Measurements from ENCODE around the gene FSTL3. TPM values are rescaled to one million over a fixed set of nuclear protein-coding genes. Genes with fewer than 3 reads are reported as not detected.

The FSTL3 gene
- total RNA-seq, 2 donors from 2014 or later = 9.8 to 14.1 TPM

- no peak for DNase-seq
- no peak overlapping the region for H3K27ac Mint-ChIP-seq
- no peak overlapping the region for H3K4me3 Mint-ChIP-seq
- 79 to 90% methylated on average over 2 to 13 of the region's 14 CpGs for WGBS, 2 experiments (ENCODE audit: insufficient coverage in 1 of 2, insufficient read length in 1 of 2)
- H3K9me3 Mint-ChIP-seq = peaks cover 11% of the 10 kb centered on the region
- H3K27me3 Mint-ChIP-seq (ENCODE audit: insufficient read depth) = peaks cover 11% of the 10 kb centered on the region
- Histone ChIP-seq H3K9me3 (ENCODE audit: control insufficient read depth, low read length) (no peaks in the 10 kb centered on the region), H3K9ac (ENCODE audit: extremely low read depth, low read length, poor library complexity, severe bottlenecking) (no peak overlapping the region), H3K36me3 (ENCODE audit: control insufficient read depth, insufficient read depth, low read length) (no peaks in the 10 kb centered on the region), H3K27ac (ENCODE audit: low read depth, low read length) (no peak overlapping the region), H3K27me3 (ENCODE audit: control insufficient read depth, insufficient read depth, low read length, poor library complexity, severe bottlenecking) (no peaks in the 10 kb centered on the region), H3K4me1 (ENCODE audit: control insufficient read depth, insufficient read depth, low read length) (no peaks in the 10 kb centered on the region), H3K4me3 (ENCODE audit: low read length) (no peak overlapping the region)
- TF ChIP-seq CTCF (conservative IDR thresholded peaks at IDR 0.05) = no peak
- H3K36me3 Mint-ChIP-seq (ENCODE audit: low read depth) = no peaks in the 10 kb centered on the region
- no peaks in the 10 kb centered on the region for H3K4me1 Mint-ChIP-seq
Measured at GRCh38 chr19:704447-704741, 28.2 kb downstream of the FSTL3 start.

GRCh38 chr19:708154-709143, 32.3 kb downstream of the FSTL3 start, which contains the start of gene PALM:
Gene PALM, plus strand, starts transcription at chr19:708935. Its CDS starts 212 bp downstream, at chr19:709147.
- peak within 1 kb of the TSS; percentile 53 for H3K4me3 Mint-ChIP-seq
- Histone ChIP-seq H3K4me3 (ENCODE audit: low read length) (peak within 1 kb of the TSS; percentile 76), H3K9ac (ENCODE audit: extremely low read depth, low read length, poor library complexity, severe bottlenecking) (peak within 1 kb of the TSS; percentile 11), H3K9me3 (ENCODE audit: control insufficient read depth, low read length) (no peaks in the 10 kb centered on the region), H3K4me1 (ENCODE audit: control insufficient read depth, insufficient read depth, low read length) (no peaks in the 10 kb centered on the region), H3K36me3 (ENCODE audit: control insufficient read depth, insufficient read depth, low read length) (no peaks in the 10 kb centered on the region), H3K27me3 (ENCODE audit: control insufficient read depth, insufficient read depth, low read length, poor library complexity, severe bottlenecking) (no peaks in the 10 kb centered on the region), H3K27ac (ENCODE audit: low read depth, low read length) (peak within 1 kb of the TSS; percentile 38)
- H3K4me1 Mint-ChIP-seq = peaks cover 8% of the 10 kb centered on the region
- no peak within 1 kb of the TSS for H3K27ac Mint-ChIP-seq
- H3K27me3 Mint-ChIP-seq (ENCODE audit: insufficient read depth) = peaks cover 11% of the 10 kb centered on the region
- peak; percentile 50 for TF ChIP-seq CTCF (conservative IDR thresholded peaks at IDR 0.05)
- H3K36me3 Mint-ChIP-seq (ENCODE audit: low read depth) = no peaks in the 10 kb centered on the region
- peaks cover 11% of the 10 kb centered on the region for H3K9me3 Mint-ChIP-seq
- DNase-seq = peak; percentile 87
- WGBS, 2 experiments (ENCODE audit: insufficient coverage in 1 of 2, insufficient read length in 1 of 2) = 34 to 40% methylated on average over 4 to 29 of the region's 93 CpGs

- Mint-ChIP-seq H3K4me1 (peaks cover 8% of the 10 kb centered on the region), H3K9me3 (peaks cover 11% of the 10 kb centered on the region), H3K36me3 (ENCODE audit: low read depth) (no peaks in the 10 kb centered on the region), H3K27ac (no peak overlapping the region), H3K4me3 (peak overlapping the region; percentile 53), H3K27me3 (ENCODE audit: insufficient read depth) (peaks cover 11% of the 10 kb centered on the region)
- WGBS, 2 experiments (ENCODE audit: insufficient coverage in 1 of 2, insufficient read length in 1 of 2) = 4 to 7% methylated on average over 10 to 72 of the region's 78 CpGs
- Histone ChIP-seq H3K4me3 (ENCODE audit: low read length) (peak overlapping the region; percentile 76), H3K9ac (ENCODE audit: extremely low read depth, low read length, poor library complexity, severe bottlenecking) (peak overlapping the region; percentile 11), H3K4me1 (ENCODE audit: control insufficient read depth, insufficient read depth, low read length) (no peaks in the 10 kb centered on the region), H3K27ac (ENCODE audit: low read depth, low read length) (peak overlapping the region; percentile 38), H3K27me3 (ENCODE audit: control insufficient read depth, insufficient read depth, low read length, poor library complexity, severe bottlenecking) (no peaks in the 10 kb centered on the region), H3K36me3 (ENCODE audit: control insufficient read depth, insufficient read depth, low read length) (no peaks in the 10 kb centered on the region), H3K9me3 (ENCODE audit: control insufficient read depth, low read length) (no peaks in the 10 kb centered on the region)
- no peak for TF ChIP-seq CTCF (conservative IDR thresholded peaks at IDR 0.05)
- no peak for DNase-seq
Measured at GRCh38 chr19:709196-709964, 33.2 kb downstream of the FSTL3 start.

Measured in endodermal cell (in vitro differentiated cells).